HCT116 (cell line): ENCODE measurements around the gene AUTS2.

Source experiments
- MAX ChIP-seq: IDR thresholded peaks from 2 replicates; pipeline ENCODE4 v1.6.1; 2012
- REST ChIP-seq: IDR thresholded peaks from 2 replicates; pipeline ENCODE4 v1.6.1; 2012; ENCODE audit warnings: low read depth
- TCF7L2 ChIP-seq: IDR thresholded peaks from 2 replicates; pipeline ENCODE4 v1.7.0; 2011; ENCODE audit warnings: borderline replicate concordance, inconsistent platforms; ENCODE audit not compliant: insufficient read depth, insufficient read length; ENCODE audit errors: extremely low read depth

GRCh38 chr7:69748530-69748929 lies 150.3 kb downstream of the AUTS2 start:
- TF ChIP-seq MAX (no peak), REST (no peak), TCF7L2 (no peak)
